C4-2B (cell line): ENCODE data around the gene DCUN1D4.

Experiments
- ZFX ChIP-seq: fragments of 450-650 bp; IDR thresholded peaks from 2 replicates; pipeline ENCODE4 v1.6.1; 2017
- TF ChIP-seq, protein P1 (sequence below): fragments of 450-650 bp; conservative IDR thresholded peaks from 2 replicates; pipeline ENCODE4 v1.5.1; 2017; ENCODE audit warnings: mild to moderate bottlenecking

DNA sequence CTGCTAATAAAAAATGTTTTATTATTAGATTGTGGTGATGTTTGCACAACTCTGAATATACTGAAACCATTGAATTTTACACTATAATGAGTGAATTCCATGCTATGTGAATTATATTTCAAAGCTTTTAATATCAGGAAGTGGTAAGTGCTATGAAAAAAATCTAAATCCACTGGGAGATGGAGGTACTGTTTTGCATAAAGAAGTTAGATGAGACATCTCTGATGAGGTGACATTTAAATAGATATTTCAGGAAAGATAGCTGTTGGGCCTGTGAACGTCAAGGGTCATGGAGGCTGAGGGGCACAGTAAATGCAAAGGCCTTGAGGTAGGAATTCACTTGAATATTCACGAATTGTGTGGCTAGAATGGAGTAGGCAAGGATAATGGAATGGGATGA lies 12.3 kb downstream of the DCUN1D4 start:
- TF ChIP-seq, protein P1, sequence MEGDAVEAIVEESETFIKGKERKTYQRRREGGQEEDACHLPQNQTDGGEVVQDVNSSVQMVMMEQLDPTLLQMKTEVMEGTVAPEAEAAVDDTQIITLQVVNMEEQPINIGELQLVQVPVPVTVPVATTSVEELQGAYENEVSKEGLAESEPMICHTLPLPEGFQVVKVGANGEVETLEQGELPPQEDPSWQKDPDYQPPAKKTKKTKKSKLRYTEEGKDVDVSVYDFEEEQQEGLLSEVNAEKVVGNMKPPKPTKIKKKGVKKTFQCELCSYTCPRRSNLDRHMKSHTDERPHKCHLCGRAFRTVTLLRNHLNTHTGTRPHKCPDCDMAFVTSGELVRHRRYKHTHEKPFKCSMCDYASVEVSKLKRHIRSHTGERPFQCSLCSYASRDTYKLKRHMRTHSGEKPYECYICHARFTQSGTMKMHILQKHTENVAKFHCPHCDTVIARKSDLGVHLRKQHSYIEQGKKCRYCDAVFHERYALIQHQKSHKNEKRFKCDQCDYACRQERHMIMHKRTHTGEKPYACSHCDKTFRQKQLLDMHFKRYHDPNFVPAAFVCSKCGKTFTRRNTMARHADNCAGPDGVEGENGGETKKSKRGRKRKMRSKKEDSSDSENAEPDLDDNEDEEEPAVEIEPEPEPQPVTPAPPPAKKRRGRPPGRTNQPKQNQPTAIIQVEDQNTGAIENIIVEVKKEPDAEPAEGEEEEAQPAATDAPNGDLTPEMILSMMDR = no peak
- TF ChIP-seq ZFX = no peak
